WERI-Rb-1 (cell line): ENCODE data around the gene RHEB.

ENCODE experiments used
- DNase-seq: peaks from one replicate; pipeline ENCODE4 v3.0.0-alpha.2; 2020
- H3K27ac ChIP-seq: fragments of 250-450 bp; sonication (Bioruptor Pico); 2 replicates; pipeline ENCODE4 v1.5.1; 2020; ENCODE audit warnings: mild to moderate bottlenecking, moderate library complexity
- H3K27me3 ChIP-seq: fragments of 250-450 bp; sonication (Bioruptor Pico); 2 replicates; pipeline ENCODE4 v1.5.1; 2021; ENCODE audit warnings: mild to moderate bottlenecking, low read depth, moderate library complexity; ENCODE audit not compliant: insufficient read depth, severe bottlenecking
- H3K36me3 ChIP-seq: fragments of 250-450 bp; sonication (Bioruptor Pico); 2 replicates; pipeline ENCODE4 v1.5.1; 2020; ENCODE audit warnings: mild to moderate bottlenecking, moderate library complexity
- H3K4me3 ChIP-seq: 2 replicates; pipeline ENCODE4 v1.5.1; 2011; ENCODE audit warnings: low read depth, mild to moderate bottlenecking, control low read depth, low read length
- H3K9me3 ChIP-seq: fragments of 250-450 bp; sonication (Bioruptor Pico); 2 replicates; pipeline ENCODE4 v1.5.1; 2021; ENCODE audit warnings: mild to moderate bottlenecking, moderate library complexity; ENCODE audit not compliant: severe bottlenecking
- TF ChIP-seq, protein P1 (sequence below): IDR thresholded peaks from 2 replicates; pipeline ENCODE4 v1.5.1; 2011; ENCODE audit warnings: low read depth, mild to moderate bottlenecking, control low read depth, inconsistent platforms, low read length

Gene RHEB

DNA sequence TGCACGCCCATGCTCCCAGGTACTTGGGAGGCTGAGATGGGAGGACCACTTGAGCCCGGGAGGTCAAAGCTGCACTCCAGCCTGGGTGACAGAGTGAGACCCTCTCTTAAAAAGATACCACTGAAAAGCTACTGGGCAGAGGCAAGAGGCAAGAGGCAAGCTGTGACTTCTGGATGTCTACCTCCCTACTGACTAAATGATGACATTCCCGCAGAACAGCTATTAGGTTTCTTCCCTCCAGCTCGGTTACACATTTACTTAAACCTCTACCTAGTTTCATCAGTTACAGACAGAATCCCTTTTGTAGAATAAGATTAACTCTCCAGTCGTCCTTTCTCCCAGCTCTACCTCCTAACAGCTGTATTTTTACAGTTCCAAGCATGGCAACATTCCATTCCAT lies 21.2 kb downstream of the RHEB start:
- Histone ChIP-seq H3K4me3 (no peak overlapping the region), H3K9me3 (no peaks in the 10 kb centered on the region), H3K36me3 (no peaks in the 10 kb centered on the region), H3K27ac (no peak overlapping the region), H3K27me3 (no peaks in the 10 kb centered on the region)
- no peak for DNase-seq
- TF ChIP-seq, protein P1, sequence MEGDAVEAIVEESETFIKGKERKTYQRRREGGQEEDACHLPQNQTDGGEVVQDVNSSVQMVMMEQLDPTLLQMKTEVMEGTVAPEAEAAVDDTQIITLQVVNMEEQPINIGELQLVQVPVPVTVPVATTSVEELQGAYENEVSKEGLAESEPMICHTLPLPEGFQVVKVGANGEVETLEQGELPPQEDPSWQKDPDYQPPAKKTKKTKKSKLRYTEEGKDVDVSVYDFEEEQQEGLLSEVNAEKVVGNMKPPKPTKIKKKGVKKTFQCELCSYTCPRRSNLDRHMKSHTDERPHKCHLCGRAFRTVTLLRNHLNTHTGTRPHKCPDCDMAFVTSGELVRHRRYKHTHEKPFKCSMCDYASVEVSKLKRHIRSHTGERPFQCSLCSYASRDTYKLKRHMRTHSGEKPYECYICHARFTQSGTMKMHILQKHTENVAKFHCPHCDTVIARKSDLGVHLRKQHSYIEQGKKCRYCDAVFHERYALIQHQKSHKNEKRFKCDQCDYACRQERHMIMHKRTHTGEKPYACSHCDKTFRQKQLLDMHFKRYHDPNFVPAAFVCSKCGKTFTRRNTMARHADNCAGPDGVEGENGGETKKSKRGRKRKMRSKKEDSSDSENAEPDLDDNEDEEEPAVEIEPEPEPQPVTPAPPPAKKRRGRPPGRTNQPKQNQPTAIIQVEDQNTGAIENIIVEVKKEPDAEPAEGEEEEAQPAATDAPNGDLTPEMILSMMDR = no peak

DNA sequence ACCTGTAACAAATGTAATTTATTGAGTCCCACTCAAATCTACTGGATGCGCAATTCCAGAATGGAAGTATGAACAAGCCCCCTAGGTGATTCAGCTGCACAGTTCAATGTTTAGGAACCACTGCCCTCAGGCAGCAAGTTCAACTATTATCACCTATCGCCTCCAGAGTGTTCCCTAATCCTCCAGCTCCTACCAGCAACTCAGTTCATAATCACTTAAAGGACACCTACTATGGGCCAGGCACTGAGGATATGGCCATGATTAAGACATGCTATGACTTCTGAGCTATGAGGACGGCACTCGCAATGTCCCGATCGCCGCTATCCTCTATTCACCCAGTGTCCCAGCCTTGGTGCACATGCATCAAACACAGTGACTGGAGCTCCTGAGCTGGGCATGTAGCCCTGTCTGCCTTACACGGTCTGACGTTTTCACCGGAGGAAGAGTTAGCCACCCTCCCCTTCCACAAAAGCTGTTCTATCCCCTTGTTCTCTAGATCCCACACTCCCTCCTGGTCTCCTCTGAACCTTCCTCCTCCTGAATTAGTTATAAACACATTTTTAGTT lies 22.3 kb downstream of the RHEB start:
- no peak for DNase-seq
- H3K9me3 ChIP-seq = no peaks in the 10 kb centered on the region
- no peak overlapping the region for H3K4me3 ChIP-seq
- TF ChIP-seq, protein P1 = no peak
- H3K27me3 ChIP-seq = no peaks in the 10 kb centered on the region
- no peak overlapping the region for H3K27ac ChIP-seq
- H3K36me3 ChIP-seq = no peaks in the 10 kb centered on the region

- Histone ChIP-seq H3K9me3 (no peaks in the 10 kb centered on the region), H3K27ac (no peak overlapping the region), H3K4me3 (no peak overlapping the region), H3K27me3 (no peaks in the 10 kb centered on the region), H3K36me3 (peaks cover 2% of the 10 kb centered on the region; the same call in 1 of the 2 replicates)
- DNase-seq = no peak
- TF ChIP-seq, protein P1 = no peak
These were observed 24.3 kb downstream of the RHEB start for GRCh38 chr7:151495360-151495759.

GRCh38 chr7:151494298-151495284 lies 25.1 kb downstream of the RHEB start:
- Histone ChIP-seq H3K36me3 (peaks cover 10% of the 10 kb centered on the region), H3K4me3 (no peak overlapping the region), H3K9me3 (no peaks in the 10 kb centered on the region), H3K27ac (no peak overlapping the region), H3K27me3 (no peaks in the 10 kb centered on the region)
- TF ChIP-seq, protein P1 = no peak
- DNase-seq = no peak

GRCh38 chr7:151493083-151493482 lies 26.6 kb downstream of the RHEB start:
- TF ChIP-seq, protein P1 = no peak
- Histone ChIP-seq H3K4me3 (no peak overlapping the region), H3K36me3 (peaks cover 23% of the 10 kb centered on the region), H3K27me3 (no peaks in the 10 kb centered on the region), H3K9me3 (no peaks in the 10 kb centered on the region), H3K27ac (no peak overlapping the region)
- no peak for DNase-seq
